GM13976 (cell line): ENCODE data around the gene POR.

Source experiments
- DNase-seq: peaks from one replicate; pipeline ENCODE4 v3.0.0; 2012; ENCODE audit warnings: low spot score
- in situ Hi-C: fragments of 300-500 bp; cut with MboI; formaldehyde crosslinking; loops from one replicate; pipeline ENCODE4 v1.12.0; 2022; ENCODE audit warnings: low sequenced_read_pairs, mixed read lengths, inconsistent platforms; ENCODE audit not compliant: unreplicated experiment
- TF ChIP-seq, protein P1 (sequence below): IDR thresholded peaks from 2 replicates; pipeline ENCODE4 v1.5.1; 2012; ENCODE audit warnings: borderline replicate concordance, mild to moderate bottlenecking; ENCODE audit not compliant: insufficient read depth; ENCODE audit errors: extremely low read depth, missing control alignments, control extremely low read depth

POR gene

DNA sequence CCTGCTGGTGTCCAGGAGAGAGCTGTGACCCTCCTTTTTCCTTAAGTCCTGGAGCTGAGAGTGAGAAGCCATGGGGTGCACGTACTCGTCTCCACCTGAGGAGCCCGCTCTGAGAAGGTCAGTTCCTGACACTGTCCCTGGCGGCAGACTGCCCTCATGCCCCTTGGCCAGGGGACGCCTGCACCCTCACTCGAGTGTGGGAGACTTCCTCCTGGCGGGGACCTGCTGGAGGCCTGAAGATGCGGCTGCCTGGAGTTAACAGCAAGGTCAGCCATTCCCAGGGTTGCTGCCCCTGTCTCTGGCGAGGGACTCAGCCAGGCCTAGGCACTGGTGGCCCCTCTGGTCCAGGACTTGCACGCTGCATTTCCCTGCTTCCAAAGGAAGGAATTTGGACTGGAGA, 53.1 kb downstream of the POR start:
- TF ChIP-seq, protein P1, sequence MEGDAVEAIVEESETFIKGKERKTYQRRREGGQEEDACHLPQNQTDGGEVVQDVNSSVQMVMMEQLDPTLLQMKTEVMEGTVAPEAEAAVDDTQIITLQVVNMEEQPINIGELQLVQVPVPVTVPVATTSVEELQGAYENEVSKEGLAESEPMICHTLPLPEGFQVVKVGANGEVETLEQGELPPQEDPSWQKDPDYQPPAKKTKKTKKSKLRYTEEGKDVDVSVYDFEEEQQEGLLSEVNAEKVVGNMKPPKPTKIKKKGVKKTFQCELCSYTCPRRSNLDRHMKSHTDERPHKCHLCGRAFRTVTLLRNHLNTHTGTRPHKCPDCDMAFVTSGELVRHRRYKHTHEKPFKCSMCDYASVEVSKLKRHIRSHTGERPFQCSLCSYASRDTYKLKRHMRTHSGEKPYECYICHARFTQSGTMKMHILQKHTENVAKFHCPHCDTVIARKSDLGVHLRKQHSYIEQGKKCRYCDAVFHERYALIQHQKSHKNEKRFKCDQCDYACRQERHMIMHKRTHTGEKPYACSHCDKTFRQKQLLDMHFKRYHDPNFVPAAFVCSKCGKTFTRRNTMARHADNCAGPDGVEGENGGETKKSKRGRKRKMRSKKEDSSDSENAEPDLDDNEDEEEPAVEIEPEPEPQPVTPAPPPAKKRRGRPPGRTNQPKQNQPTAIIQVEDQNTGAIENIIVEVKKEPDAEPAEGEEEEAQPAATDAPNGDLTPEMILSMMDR: no peak
- in situ Hi-C loops: no loop called here

DNA sequence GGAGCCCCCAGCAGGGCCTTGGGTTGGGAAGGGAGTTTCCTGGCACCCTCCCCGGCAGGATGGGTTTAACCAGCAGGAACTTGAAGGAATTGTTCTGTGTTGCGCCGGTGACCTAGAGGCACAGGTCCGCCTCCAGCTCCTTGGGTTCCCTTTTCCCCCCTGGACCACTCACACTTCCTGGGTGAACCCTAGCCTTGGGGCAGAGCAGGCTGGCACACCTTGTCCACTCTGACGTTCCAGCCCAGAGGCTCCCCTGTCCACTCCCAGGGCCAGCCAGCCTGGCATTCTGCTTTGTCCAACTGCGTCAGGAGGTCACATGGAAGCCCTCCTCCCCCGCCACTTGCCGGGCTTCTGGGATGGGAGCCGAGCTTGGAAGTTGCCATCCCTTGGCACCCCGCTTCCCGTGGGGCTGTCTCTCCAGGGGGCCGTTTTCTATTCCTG, 53.6 kb downstream of the POR start:
- TF ChIP-seq, protein P1: no peak
- DNase-seq: no peak
- in situ Hi-C loops: no loop called here

More for the DNA sequence above, 53.1 kb downstream of the POR start:
- no peak for DNase-seq

DNA sequence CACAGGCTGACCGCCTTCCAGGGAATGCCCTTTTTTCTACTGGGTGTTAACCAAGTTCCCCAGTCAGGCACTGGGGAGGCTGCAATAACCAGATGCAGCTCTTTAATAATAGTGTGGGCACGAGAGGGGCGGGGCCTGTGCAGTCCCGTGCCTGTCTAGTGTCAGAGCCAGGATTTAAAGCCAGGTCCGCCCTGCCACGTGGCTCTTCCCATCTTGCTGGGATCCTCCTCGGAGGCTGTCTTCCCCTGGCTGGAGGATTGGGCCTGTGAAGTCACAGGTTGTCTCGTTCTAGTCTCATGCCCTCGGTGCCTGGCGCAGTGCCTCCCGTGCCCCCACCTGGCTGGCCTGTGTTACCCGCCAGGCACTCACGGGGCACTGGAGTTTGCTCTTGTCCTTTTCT, 54.2 kb downstream of the POR start:
- in situ Hi-C loops: no loop called here
- TF ChIP-seq, protein P1: no peak
- DNase-seq: no peak

DNA sequence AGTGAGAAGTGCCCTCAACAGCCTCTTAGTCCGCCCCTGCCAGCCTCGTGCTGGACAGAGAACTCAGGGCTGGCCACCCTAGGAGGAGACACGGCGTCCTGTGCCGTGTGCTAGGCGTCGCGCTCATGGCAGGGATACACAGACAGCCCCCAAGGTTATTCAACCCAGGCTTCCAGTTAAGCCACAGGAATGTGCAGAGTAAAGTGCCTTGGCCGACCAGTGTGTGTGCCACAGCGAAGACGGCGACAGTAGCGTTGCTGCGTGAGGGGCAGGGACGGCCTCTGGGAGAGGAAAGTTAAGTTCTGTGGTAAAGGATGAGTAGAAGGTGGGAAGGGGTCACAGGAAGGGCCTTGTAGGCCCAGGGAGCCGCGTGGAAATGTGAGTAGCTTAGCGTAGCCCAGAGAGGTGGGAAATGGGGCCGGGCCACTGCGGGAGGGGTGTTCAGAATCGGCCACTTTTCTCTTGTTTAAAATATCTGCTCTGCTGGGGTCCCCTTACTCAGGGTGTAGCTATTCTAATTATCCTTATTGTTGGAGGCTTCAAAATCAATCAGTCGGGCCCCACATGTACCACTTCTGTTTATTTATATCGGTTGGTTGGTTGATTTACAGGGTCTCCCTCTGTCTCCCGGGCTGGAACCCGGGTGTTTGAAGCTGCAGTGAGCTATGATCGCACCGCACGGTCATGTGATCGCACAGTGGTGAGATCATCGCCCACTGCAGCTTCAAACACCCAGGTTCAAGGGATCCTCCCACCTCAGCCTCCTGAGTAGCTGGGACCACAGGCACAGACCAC, 54.9 kb downstream of the POR start:
- in situ Hi-C loops: no loop called here
- no peak for DNase-seq
- TF ChIP-seq, protein P1: no peak

DNA sequence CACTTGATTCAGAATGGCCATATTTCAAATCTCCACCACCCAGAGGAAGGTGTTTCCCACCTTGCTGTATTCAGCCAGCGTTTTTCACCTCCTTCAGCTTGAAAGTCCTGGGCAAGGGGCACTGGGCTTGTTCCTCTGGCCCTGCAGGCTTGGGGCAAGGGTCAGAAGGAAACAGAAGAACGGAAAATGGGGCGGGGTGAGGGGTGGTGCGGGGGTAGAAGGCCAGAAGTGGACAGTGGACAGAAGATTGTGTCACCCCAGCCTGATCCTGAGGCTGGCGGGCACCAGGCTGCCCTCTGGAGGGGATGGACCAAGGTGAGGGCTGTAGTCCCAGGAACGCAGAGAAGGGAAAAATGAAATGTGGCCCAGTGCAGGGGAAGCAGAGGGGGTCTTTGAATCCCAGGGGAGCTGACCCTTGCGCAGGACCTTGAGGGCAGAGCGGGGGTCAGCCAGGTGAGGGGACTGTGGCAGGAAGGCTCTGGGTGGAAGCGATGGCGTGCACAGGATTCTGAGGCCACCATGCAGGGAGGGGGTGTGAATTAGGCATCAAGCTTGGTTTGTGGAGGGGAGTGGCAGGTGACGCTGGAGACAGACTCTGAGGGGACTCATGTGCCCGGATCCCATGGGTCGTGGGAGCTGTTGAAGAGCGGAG, 56.5 kb downstream of the POR start:
- in situ Hi-C loops: no loop called here
- DNase-seq: no peak
- TF ChIP-seq, protein P1: no peak

DNA sequence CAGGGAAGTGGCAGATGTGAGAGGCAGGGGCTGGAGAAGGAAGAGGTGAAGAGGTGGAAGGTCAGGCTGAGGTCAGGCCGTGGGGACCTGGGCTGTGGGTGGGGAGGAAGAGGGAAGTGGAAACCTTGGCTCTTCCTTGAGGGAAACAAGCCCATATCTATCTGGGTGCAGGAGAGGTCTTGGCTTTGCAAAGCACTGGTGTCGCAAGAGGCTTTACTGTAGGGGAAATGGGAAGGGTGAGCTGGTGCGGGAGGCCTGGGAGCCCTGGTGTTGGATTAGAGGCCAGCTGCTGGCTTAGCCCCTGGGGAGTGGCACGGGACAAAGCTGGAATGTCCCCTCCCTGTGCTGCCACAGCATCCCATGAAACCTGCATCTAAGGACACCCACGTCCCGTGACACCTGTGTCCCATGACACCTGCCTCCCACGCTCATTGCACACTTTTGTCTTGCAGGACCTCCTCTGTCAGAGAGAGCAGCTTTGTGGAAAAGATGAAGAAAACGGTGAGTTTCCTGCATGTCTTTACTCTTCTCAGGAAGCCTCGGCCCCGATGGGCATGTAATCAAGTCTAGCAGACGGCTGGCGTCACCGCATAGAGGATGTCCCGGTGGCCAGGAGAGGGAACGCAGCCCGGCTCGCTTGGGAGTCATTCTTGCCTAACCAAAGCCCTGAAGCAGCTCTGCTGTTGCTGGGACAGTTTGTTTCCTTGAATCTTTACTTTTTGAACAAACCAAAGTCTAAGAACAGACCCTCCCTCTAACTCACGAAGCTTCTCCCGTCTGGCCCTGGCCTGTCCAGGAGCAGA, 57.2 kb downstream of the POR start:
- in situ Hi-C loops: no loop called here
- DNase-seq: no peak
- TF ChIP-seq, protein P1: no peak
